Activated CD8-positive, alpha-beta T cell treated with anti-CD3 and anti-CD28 coated beads, Interleukin-2, amount 10 ng/mL, durations not matched to agents 7 days and 5 days (primary cell): Measurements from ENCODE around the gene CCNK. TPM values are rescaled to one million over a fixed set of nuclear protein-coding genes. Genes with fewer than 3 reads are reported as not detected.

Source experiments
- ATAC-seq: fragments of 150-1000 bp; cut with Tn5 transposase; one replicate; pipeline ENCODE4 v1.10.0; 2021; ENCODE audit warnings: moderate library complexity
- CTCF ChIA-PET: fragments of 350-600 bp; sonication (Branson Sonifier 250); formaldehyde crosslinking; loops from one replicate; lab custom pipeline; 2021; ENCODE audit warnings: antibody characterized with exemption; lab: Charles Lee
- POLR2A ChIA-PET: fragments of 350-600 bp; sonication (Branson Sonifier 250); formaldehyde crosslinking; loops from one replicate; lab custom pipeline; 2021; ENCODE audit warnings: antibody characterized with exemption; lab: Charles Lee
- DNase-seq: peaks from one replicate; pipeline ENCODE4 v3.0.0-alpha.2; 2020
- H3K27ac Mint-ChIP-seq: one replicate; pipeline ENCODE4 v1.8.0; 2021; ENCODE audit warnings: mild to moderate bottlenecking, mixed read lengths
- H3K27me3 Mint-ChIP-seq: one replicate; pipeline ENCODE4 v1.8.0; 2021; ENCODE audit warnings: low read depth, mixed read lengths
- H3K36me3 Mint-ChIP-seq: one replicate; pipeline ENCODE4 v1.8.0; 2021; ENCODE audit warnings: low read depth, mixed read lengths
- H3K4me1 Mint-ChIP-seq: one replicate; pipeline ENCODE4 v1.8.0; 2021; ENCODE audit warnings: low read depth, mixed read lengths
- H3K4me3 Mint-ChIP-seq: one replicate; pipeline ENCODE4 v1.8.0; 2021; ENCODE audit warnings: mild to moderate bottlenecking, mixed read lengths
- H3K9me3 Mint-ChIP-seq: one replicate; pipeline ENCODE4 v1.8.0; 2022; ENCODE audit warnings: mixed read lengths; ENCODE audit not compliant: insufficient read depth
- total RNA-seq, 2 experiments: library from RNA; stranded (reverse); gene quantifications; one replicate each; pipeline ENCODE4 v1.2.3, GENCODE V29; 2021

CCNK gene
- total RNA-seq, 2 experiments from 2014 or later = 81.0 to 81.2 TPM

DNA sequence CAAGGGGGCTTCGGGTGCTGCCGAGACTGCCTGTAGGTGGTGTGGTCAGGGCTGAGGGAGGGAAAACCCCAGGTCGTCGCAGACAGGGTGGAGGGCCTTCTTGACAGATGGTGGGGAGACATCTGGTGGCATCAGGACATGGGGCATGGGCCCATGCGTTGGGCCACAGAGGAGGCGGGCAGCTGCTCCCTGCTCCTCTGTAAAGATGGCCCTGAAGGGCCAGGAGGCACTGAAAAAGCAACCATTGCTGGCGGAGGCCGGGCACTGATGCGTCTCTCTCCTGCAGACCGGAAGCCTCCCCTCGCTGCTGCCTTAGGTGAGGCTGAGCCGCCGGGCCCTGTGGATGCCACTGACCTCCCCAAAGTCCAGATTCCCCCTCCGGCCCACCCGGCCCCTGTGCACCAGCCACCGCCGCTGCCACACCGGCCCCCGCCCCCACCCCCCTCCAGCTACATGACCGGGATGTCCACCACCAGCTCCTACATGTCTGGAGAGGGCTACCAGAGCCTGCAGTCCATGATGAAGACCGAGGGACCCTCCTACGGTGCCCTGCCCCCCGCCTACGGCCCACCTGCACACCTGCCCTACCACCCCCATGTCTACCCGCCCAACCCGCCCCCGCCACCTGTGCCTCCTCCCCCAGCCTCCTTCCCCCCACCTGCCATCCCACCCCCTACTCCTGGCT is 28.8 kb downstream of the CCNK start:
- Mint-ChIP-seq H3K4me1 (no peaks in the 10 kb centered on the region), H3K9me3 (no peaks in the 10 kb centered on the region), H3K27me3 (no peaks in the 10 kb centered on the region), H3K36me3 (peaks cover 38% of the 10 kb centered on the region), H3K27ac (no peak overlapping the region), H3K4me3 (no peak overlapping the region)
- CTCF ChIA-PET = no interaction called here
- DNase-seq (no peak), ATAC-seq (no peak)
- POLR2A ChIA-PET = no interaction called here

GRCh38 chr14:99510556-99511139 is 29.4 kb downstream of the CCNK start:
- DNase-seq = no peak
- CTCF ChIA-PET = no interaction called here
- ATAC-seq = no peak
- Mint-ChIP-seq H3K36me3 (peaks cover 36% of the 10 kb centered on the region), H3K9me3 (no peaks in the 10 kb centered on the region), H3K4me1 (no peaks in the 10 kb centered on the region), H3K27me3 (no peaks in the 10 kb centered on the region), H3K4me3 (no peak overlapping the region), H3K27ac (no peak overlapping the region)
- POLR2A ChIA-PET = no interaction called here

DNA sequence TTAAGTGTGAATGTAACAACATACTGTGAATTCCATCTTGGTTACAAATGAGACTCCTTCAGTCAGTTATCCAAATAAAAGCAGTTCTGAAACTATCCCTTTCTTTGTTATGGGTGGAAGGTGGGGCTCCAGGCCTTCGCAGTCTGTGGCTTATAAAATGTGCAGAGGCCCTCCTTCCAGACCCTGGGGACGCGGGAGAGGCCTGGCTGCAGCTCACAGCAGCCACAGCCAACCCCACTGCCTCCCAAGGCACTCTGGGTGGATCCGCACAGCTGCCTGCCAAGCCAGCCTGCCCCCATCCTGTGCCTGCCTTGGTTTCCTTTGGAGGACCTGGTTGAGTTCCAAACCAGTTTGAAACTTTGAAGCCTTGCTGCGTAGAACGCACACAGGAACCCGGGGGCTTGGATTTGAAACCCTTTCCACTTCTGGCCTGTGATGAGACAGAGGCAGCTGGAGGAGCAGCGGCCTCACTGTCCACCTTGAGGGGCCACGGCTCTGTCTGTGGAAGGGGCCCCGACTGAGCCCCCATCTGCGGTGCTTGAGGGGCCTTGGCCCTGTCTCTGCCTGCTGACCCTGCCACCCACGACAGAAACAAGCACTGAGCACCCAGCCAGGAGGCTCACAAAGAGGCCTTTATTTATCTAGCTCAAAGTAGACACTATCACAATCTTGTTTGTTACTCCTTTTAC is 30.4 kb downstream of the CCNK start:
- Mint-ChIP-seq H3K9me3 (no peaks in the 10 kb centered on the region), H3K36me3 (peaks cover 27% of the 10 kb centered on the region), H3K4me3 (no peak overlapping the region), H3K27me3 (no peaks in the 10 kb centered on the region), H3K27ac (no peak overlapping the region), H3K4me1 (no peaks in the 10 kb centered on the region)
- no peak for DNase-seq
- POLR2A ChIA-PET = no interaction called here
- ATAC-seq = no peak
- CTCF ChIA-PET = no interaction called here

DNA sequence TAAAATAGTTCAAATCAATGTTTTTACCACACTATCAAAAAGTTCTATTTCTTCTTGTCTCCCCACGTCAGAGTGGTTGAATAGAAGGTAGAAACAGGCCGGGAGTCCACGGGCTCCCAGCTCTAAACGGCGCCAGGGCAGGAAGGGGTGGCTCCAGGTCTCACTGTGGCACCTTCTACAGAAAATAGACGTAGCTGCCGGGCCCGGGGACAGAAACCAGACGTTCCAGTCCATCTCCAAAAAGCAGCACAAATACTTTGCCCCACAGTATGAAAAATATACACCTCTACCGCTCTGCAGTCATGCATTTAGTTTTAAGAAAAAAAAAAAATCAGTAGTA is 30.9 kb downstream of the CCNK start:
- Mint-ChIP-seq H3K27me3 (no peaks in the 10 kb centered on the region), H3K4me1 (no peaks in the 10 kb centered on the region), H3K27ac (no peak overlapping the region), H3K9me3 (no peaks in the 10 kb centered on the region), H3K36me3 (peaks cover 22% of the 10 kb centered on the region), H3K4me3 (no peak overlapping the region)
- CTCF ChIA-PET = no interaction called here
- DNase-seq (no peak), ATAC-seq (no peak)
- POLR2A ChIA-PET = interaction anchor here (0.6 kb wide), 1 partner anchor 801 kb away, joined by 4 read pairs; no protein-coding TSS in a partner anchor

GRCh38 chr14:99512571-99513182 is 31.5 kb downstream of the CCNK start:
- Mint-ChIP-seq H3K27ac (no peak overlapping the region), H3K36me3 (peaks cover 17% of the 10 kb centered on the region), H3K4me1 (no peaks in the 10 kb centered on the region), H3K9me3 (no peaks in the 10 kb centered on the region), H3K27me3 (no peaks in the 10 kb centered on the region), H3K4me3 (no peak overlapping the region)
- no peak for ATAC-seq
- ChIA-PET CTCF (no interaction called here), POLR2A (interaction anchor here (0.6 kb wide), 1 partner anchor 800 kb away, joined by 4 read pairs; no protein-coding TSS in a partner anchor)
- DNase-seq = no peak

DNA sequence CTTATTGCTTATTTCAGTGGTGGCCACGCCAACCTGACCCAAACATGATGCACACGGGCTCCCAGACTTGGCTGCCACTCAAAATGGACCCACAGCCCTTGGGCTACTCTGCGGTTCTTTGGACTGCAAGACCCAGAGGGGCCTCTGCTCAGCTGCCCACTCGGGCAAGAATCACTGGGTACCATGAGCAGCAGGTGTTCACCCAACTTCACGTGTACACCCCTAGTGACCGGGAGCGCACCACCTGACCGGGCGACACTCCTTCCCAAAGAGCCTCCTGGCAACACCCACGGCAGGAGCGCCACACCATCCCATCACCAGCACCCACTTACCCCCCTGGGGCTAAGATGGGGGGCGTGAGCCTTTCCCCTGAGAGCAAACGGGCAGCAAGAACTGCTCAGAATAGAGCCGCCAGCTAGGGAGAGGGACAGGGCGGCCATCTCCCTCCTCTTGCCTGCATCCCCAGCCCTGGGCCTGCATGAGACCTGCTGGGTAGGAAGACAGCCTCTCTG is 32.0 kb downstream of the CCNK start:
- H3K4me1 Mint-ChIP-seq = no peaks in the 10 kb centered on the region
- ChIA-PET CTCF (no interaction called here), POLR2A (no interaction called here)
- H3K27ac Mint-ChIP-seq = no peak overlapping the region
- no peaks in the 10 kb centered on the region for H3K9me3 Mint-ChIP-seq
- DNase-seq (no peak), ATAC-seq (no peak)
- H3K27me3 Mint-ChIP-seq = no peaks in the 10 kb centered on the region
- H3K4me3 Mint-ChIP-seq = no peak overlapping the region
- H3K36me3 Mint-ChIP-seq = peaks cover 12% of the 10 kb centered on the region

DNA sequence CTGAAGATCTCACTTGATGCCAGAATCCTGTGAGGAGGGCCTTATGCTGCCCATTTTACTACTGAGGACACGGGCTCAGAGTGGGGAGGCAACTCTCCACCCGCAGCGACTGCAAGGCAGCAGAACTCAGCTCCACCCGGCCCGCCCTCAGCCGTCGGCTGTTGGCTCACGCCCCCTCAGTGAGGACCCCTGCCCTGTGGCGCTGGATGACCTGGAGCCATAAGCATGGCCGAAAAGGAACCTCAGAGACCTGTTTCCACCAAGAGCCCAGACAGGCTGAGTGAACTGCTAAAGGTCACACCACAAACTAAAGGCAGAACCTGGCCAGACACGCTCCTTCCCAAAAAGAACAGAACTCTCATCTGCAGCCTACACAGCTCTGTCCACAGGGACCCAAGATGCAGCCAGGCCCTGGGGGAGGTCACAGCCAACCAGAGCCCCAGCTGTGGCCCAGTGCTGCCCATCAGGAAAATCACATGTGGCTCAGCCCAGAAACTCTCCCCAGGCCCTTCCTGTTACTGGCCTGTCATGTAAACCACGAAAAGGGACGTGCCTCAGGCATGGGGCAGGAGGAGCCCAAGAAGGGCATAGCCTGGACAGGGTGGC is 32.8 kb downstream of the CCNK start:
- H3K27me3 Mint-ChIP-seq = no peaks in the 10 kb centered on the region
- no peak overlapping the region for H3K27ac Mint-ChIP-seq
- no peak for DNase-seq
- POLR2A ChIA-PET = no interaction called here
- H3K4me1 Mint-ChIP-seq = no peaks in the 10 kb centered on the region
- no peaks in the 10 kb centered on the region for H3K9me3 Mint-ChIP-seq
- CTCF ChIA-PET = no interaction called here
- no peak for ATAC-seq
- peaks cover 6% of the 10 kb centered on the region for H3K36me3 Mint-ChIP-seq
- H3K4me3 Mint-ChIP-seq = no peak overlapping the region

- no peaks in the 10 kb centered on the region for H3K4me1 Mint-ChIP-seq
- no peak overlapping the region for H3K27ac Mint-ChIP-seq
- no peaks in the 10 kb centered on the region for H3K27me3 Mint-ChIP-seq
- no peak overlapping the region for H3K4me3 Mint-ChIP-seq
- no peaks in the 10 kb centered on the region for H3K9me3 Mint-ChIP-seq
- ATAC-seq (no peak), DNase-seq (no peak)
- ChIA-PET POLR2A (no interaction called here), CTCF (no interaction called here)
- peaks cover 2% of the 10 kb centered on the region for H3K36me3 Mint-ChIP-seq
These were observed 33.5 kb downstream of the CCNK start for GRCh38 chr14:99514552-99515300.

DNA sequence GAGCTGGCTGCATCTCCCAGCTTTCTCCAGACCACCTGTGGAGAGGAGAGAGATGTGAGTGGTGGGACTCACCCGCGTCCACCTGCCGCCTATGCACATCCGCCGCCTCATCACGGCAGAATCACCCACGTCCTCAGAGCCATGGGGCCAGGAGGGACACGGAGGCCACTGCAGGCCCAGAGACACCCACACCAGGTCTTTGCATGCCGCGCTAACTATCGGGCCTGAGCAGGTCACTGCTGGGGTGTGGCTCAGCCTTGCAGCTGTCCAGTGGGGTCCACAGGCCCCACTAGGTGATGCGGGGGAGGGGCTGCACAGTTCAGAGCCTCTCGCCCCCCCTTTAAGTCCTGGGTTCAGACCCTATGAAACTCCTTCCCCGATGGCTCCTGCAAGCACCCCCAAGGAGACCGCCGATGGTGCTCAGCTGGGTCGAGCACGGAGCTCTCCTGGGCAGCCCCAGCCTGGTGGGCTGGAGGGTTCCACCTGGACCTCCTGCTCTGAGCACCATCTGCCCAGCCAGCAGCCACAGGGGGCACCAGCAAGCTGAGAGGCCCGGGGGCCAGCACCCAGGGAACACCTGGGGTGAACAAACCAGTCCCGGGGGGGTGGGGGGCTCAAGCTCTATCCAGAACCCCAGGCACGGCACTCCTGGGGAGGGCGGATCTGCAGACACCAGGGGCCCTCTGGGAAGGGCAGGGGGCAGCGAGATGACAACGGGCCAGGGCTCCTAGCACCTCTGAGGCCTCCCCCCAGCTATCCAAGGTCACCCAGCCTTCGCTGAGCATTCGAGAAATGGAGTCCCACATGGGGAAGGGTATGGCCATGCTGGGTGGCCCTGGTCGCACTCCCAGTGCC is 34.3 kb downstream of the CCNK start:
- Mint-ChIP-seq H3K4me1 (no peaks in the 10 kb centered on the region), H3K27ac (no peak overlapping the region), H3K9me3 (no peaks in the 10 kb centered on the region), H3K4me3 (no peak overlapping the region), H3K27me3 (no peaks in the 10 kb centered on the region), H3K36me3 (peaks cover 2% of the 10 kb centered on the region)
- ATAC-seq (no peak), DNase-seq (no peak)
- CTCF ChIA-PET = no interaction called here
- POLR2A ChIA-PET = no interaction called here

- DNase-seq (no peak), ATAC-seq (no peak)
- ChIA-PET POLR2A (no interaction called here), CTCF (interaction anchor here (0.8 to 1.2 kb wide), 3 partner anchors 12 to 112 kb away, joined by 3 read pairs; no protein-coding TSS in a partner anchor)
- no peaks in the 10 kb centered on the region for H3K9me3 Mint-ChIP-seq
- no peaks in the 10 kb centered on the region for H3K27me3 Mint-ChIP-seq
- H3K4me1 Mint-ChIP-seq = no peaks in the 10 kb centered on the region
- no peaks in the 10 kb centered on the region for H3K36me3 Mint-ChIP-seq
- no peak overlapping the region for H3K4me3 Mint-ChIP-seq
- no peak overlapping the region for H3K27ac Mint-ChIP-seq
These were observed 35.1 kb downstream of the CCNK start for GRCh38 chr14:99516156-99516870.
